MM.1S (cell line): ENCODE results near the gene HS6ST3.

Experiments used
- DNase-seq: peaks from one replicate; pipeline ENCODE4 v3.0.0-alpha.2; 2015
- H2AFZ ChIP-seq: fragments of 300-600 bp; sonication (generic); 2 replicates; pipeline ENCODE4 v1.6.0; 2016; ENCODE audit warnings: antibody characterized with exemption, low read length
- H3F3A ChIP-seq: fragments of 300-600 bp; sonication (generic); 2 replicates; pipeline ENCODE4 v1.6.1; 2016; ENCODE audit warnings: mild to moderate bottlenecking, antibody characterized with exemption, low read length, moderate library complexity, mixed read lengths; ENCODE audit not compliant: insufficient read depth
- H3K27ac ChIP-seq: fragments of 300-600 bp; sonication (generic); 2 replicates; pipeline ENCODE4 v1.5.1; 2016; ENCODE audit warnings: mild to moderate bottlenecking, low read length
- H3K27me3 ChIP-seq: fragments of 300-600 bp; sonication (generic); replicated peaks from 2 replicates; pipeline ENCODE4 v1.6.0; 2016; ENCODE audit warnings: low read length; ENCODE audit not compliant: insufficient read depth
- H3K36me3 ChIP-seq: fragments of 300-600 bp; sonication (generic); replicated peaks from 2 replicates; pipeline ENCODE4 v1.6.1; 2016; ENCODE audit warnings: mild to moderate bottlenecking, low read length, mixed read lengths; ENCODE audit not compliant: insufficient read depth
- H3K4me1 ChIP-seq: fragments of 300-600 bp; sonication (generic); 2 replicates; pipeline ENCODE4 v1.6.1; 2016; ENCODE audit warnings: low read length, mixed read lengths
- H3K4me2 ChIP-seq: fragments of 300-600 bp; sonication (generic); 2 replicates; pipeline ENCODE4 v1.6.0; 2016; ENCODE audit warnings: low read depth, low read length
- H3K4me3 ChIP-seq: fragments of 300-600 bp; sonication (generic); 2 replicates; pipeline ENCODE4 v1.5.1; 2016; ENCODE audit warnings: low read length, mixed read lengths
- H3K79me2 ChIP-seq: fragments of 300-600 bp; sonication (generic); 2 replicates; pipeline ENCODE4 v1.6.1; 2016; ENCODE audit warnings: mixed run types, low read length, mixed read lengths
- H3K9ac ChIP-seq: fragments of 300-600 bp; sonication (generic); 2 replicates; pipeline ENCODE4 v1.6.1; 2016; ENCODE audit warnings: low read length, mixed read lengths
- H3K9me2 ChIP-seq: fragments of 300-600 bp; sonication (generic); replicated peaks from 2 replicates; pipeline ENCODE4 v1.6.1; 2016; ENCODE audit warnings: mild to moderate bottlenecking, low read length, mixed read lengths; ENCODE audit not compliant: insufficient read depth
- H3K9me3 ChIP-seq: fragments of 300-600 bp; sonication (generic); replicated peaks from 2 replicates; pipeline ENCODE4 v1.6.1; 2016; ENCODE audit warnings: mild to moderate bottlenecking, low read length, mixed read lengths; ENCODE audit not compliant: insufficient read depth
- H4K20me1 ChIP-seq: fragments of 300-600 bp; sonication (generic); 2 replicates; pipeline ENCODE4 v1.6.1; 2016; ENCODE audit warnings: mild to moderate bottlenecking, low read length, moderate library complexity, mixed read lengths; ENCODE audit not compliant: insufficient read depth
- CTCF ChIP-seq: fragments of 300-600 bp; sonication (generic); IDR thresholded peaks from 2 replicates; pipeline ENCODE4 v1.5.1; 2016; ENCODE audit warnings: antibody characterized with exemption, low read length, mixed read lengths
- EZH2 ChIP-seq: fragments of 300-600 bp; sonication (generic); optimal IDR thresholded peaks from 2 replicates; pipeline ENCODE3; 2017; ENCODE audit warnings: low read depth, mild to moderate bottlenecking, antibody characterized with exemption, low read length, mixed read lengths
- EZH2phosphoT487 ChIP-seq: fragments of 300-600 bp; sonication (generic); IDR thresholded peaks from 2 replicates; pipeline ENCODE4 v1.6.1; 2018; ENCODE audit warnings: antibody characterized with exemption, low read length

HS6ST3 gene

GRCh38 chr13:96450326-96451020, 360.6 kb downstream of the HS6ST3 start:
- H3K9ac ChIP-seq, result no peak overlapping the region

GRCh38 chr13:96454466-96454865, 364.6 kb downstream of the HS6ST3 start:
- Histone ChIP-seq H2AFZ (no peak overlapping the region), H3K4me2 (no peak overlapping the region)
- no peak for TF ChIP-seq EZH2phosphoT487
- TF ChIP-seq EZH2, result no peak
- no peak for TF ChIP-seq CTCF

More at GRCh38 chr13:96450326-96451020, 360.6 kb downstream of the HS6ST3 start:
- Histone ChIP-seq H3F3A (no peaks in the 10 kb centered on the region), H3K79me2 (no peaks in the 10 kb centered on the region), H2AFZ (no peak overlapping the region), H3K27ac (no peak overlapping the region), H3K4me1 (no peaks in the 10 kb centered on the region; the same call in 1 of the 2 replicates), H3K9me2 (no peaks in the 10 kb centered on the region), H3K27me3 (no peaks in the 10 kb centered on the region), H3K4me2 (no peak overlapping the region), H3K4me3 (no peak overlapping the region), H3K36me3 (no peaks in the 10 kb centered on the region), H4K20me1 (no peaks in the 10 kb centered on the region), H3K9me3 (no peaks in the 10 kb centered on the region)
- no peak for DNase-seq
- TF ChIP-seq EZH2phosphoT487 (no peak), CTCF (no peak), EZH2 (no peak)

GRCh38 chr13:96460609-96461008, 370.7 kb downstream of the HS6ST3 start:
- Histone ChIP-seq H4K20me1 (no peaks in the 10 kb centered on the region), H3K4me3 (no peak overlapping the region), H2AFZ (no peak overlapping the region), H3K36me3 (no peaks in the 10 kb centered on the region), H3F3A (no peaks in the 10 kb centered on the region), H3K9ac (no peak overlapping the region), H3K27me3 (no peaks in the 10 kb centered on the region), H3K4me2 (no peak overlapping the region), H3K79me2 (no peaks in the 10 kb centered on the region), H3K27ac (no peak overlapping the region), H3K9me3 (no peaks in the 10 kb centered on the region), H3K9me2 (no peaks in the 10 kb centered on the region), H3K4me1 (no peaks in the 10 kb centered on the region)
- DNase-seq, result peak; percentile 51
- no peak for TF ChIP-seq CTCF
- no peak for TF ChIP-seq EZH2
- no peak for TF ChIP-seq EZH2phosphoT487

More at GRCh38 chr13:96454466-96454865, 364.6 kb downstream of the HS6ST3 start:
- Histone ChIP-seq H3K36me3 (no peaks in the 10 kb centered on the region), H3K4me3 (no peak overlapping the region), H3K27ac (no peak overlapping the region), H3F3A (no peaks in the 10 kb centered on the region), H3K9me2 (no peaks in the 10 kb centered on the region), H3K27me3 (no peaks in the 10 kb centered on the region), H3K9me3 (no peaks in the 10 kb centered on the region), H3K79me2 (no peaks in the 10 kb centered on the region), H3K9ac (no peak overlapping the region), H3K4me1 (no peaks in the 10 kb centered on the region; the same call in 1 of the 2 replicates), H4K20me1 (no peaks in the 10 kb centered on the region)
- no peak for DNase-seq
